GM19043 (cell line): Measurements from ENCODE around the gene PPDPF.

Source experiments
- ATAC-seq: cut with Tn5 transposase; IDR thresholded peaks from one replicate; pipeline ENCODE4 v1.9.1; 2021; ENCODE audit warnings: low read depth; ENCODE audit not compliant: unreplicated experiment

The PPDPF gene

DNA sequence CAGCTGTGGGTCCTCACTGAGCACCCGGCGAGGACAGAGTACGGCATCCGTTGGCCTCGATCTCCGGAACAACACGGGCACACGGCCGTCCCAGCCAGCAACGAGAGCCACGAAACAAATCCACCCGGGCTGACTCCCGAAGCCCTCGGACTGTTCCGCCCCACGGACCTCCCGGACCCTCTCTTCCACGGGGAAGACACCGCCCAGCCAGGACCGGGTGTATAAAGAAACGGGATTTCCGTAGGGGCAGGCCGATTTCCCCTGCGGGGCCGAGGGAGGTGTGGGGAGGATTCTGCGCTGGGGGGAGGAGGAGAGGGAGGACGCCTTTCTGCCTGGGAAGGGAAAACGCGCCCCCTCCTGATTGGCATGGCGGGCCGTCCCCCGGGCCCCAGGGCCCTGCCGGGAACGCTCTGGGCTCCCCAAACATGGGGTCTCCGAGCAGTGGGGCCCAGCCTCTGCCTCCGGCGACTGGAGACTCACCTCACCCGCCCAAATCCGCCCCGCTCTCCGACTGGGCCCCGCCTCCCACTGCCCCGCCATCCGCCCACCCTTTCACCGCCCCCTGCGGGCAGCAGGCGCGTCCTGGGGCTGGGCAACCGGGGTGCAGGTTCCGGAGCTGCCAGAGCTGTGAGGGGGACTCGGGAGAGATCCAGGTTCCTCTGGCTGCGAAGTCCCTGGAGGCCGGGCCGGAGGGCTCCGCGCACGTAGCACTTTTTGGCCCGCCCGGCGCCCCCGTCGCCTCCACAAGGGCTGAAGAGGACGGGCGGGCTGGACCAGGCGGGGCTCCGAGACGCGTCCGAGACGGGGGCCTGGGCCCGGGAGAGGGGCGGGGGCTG, 679 bp upstream of the PPDPF start:
- ATAC-seq = peak; percentile 31

DNA sequence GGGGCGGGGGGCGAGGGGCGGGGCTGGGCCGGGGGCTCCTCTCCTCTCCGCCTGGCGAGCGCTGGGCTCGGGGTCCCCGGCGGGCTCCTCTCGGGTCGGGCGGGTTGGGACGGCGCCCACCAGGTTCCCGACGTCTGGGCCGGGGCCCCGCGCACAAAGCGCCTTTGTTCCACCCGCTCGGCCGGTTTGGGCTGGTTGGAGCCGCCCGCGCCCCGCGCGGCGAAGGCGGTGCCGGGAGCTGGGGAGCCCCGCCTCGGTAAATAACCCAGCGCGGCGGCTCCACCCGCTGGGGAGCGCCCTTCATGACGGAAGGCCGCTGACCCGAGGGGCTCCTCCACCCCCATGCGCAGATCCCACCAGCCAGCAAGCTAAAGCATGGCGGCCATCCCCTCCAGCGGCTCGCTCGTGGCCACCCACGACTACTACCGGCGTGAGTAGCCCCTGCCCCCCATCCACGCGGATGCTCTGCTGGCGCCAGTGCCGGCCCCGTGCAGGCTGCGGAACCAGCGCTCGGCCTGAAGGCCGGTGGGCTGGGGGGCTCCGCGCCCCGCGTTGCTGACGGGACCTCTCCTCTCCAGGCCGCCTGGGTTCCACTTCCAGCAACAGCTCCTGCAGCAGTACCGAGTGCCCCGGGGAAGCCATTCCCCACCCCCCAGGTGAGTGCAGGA, 503 bp downstream of the PPDPF start:
- ATAC-seq = peak; percentile 40

DNA sequence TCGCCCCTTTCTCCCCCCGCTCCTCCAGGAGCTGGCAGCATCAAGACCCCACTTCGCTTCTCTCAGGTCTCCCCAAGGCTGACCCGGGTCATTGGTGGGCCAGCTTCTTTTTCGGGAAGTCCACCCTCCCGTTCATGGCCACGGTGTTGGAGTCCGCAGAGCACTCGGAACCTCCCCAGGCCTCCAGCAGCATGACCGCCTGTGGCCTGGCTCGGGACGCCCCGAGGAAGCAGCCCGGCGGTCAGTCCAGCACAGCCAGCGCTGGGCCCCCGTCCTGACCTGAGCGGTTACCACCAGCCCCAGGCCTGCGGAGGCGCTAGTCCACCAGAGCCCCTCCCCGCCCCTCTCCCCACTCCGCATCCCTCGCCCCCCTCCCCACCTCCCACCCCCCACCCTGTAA, 1.0 kb downstream of the PPDPF start:
- ATAC-seq = no peak

DNA sequence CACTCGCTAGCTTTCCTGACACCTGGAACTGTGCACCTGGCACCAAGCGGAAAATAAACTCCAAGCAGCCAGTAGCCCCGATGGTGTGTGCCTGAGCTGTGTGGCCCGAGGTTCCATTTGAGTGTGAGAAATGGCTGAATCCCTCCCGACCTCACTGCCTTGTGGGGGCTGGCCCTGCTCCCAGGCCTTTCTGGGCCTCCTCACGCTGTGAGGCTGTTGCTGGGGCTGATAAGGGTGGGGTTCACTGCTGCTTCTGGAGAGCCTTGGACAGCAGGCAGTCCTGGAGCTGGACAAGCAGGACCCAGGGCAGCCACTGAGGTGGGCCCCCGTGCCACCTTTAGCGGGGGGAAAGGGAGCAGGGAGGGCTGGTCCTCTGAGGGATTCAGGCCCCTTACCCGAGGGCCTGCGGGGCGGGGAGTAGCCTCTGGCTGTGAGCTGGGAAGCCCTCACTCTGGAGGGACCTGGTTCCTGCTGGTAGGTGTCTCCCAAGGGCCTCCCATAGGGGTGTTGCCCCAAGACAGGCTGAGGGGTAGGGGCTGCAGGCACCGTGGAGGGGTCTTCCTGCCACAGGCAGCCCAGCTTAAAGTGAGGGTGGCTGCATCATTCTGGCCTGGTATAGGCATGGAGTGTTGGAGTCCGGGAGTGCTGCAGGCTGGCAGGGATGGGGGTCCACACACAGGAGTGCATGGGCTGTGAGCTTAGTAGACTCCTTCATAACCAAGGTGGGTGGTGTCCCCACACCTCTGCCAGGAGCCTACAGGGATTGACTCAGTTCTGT, 1.7 kb downstream of the PPDPF start:
- no peak for ATAC-seq

DNA sequence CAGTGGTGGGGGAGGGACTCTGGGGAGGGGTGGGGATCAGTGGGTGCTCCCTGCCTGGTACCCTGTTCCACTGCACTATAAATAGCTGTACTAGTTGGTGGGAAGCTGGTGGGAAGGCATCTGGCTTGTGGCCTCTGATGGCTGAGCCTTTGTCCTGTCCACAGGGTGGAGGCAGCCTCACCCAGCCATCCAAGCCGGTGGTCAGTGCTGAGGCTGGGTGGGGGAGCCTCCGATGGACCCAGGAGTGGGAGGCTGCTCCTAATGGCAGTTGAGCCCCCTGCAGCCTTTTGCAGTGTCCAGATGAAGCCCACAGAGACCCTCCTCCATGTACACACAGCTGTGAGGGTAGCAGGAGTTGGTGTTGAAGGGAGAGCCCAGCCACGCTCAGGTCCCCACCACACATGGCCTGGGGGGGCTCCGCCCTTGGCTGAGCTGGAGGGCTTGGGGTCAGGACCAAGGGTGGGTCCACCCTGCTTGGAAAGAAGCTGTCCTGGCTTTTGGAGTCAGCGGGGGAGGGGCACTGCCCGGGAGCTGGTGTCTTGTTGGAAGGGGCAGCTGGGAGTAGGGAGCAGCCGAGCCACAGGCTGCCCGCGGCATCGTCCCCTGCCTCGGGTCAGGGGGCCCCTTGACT, 2.5 kb downstream of the PPDPF start:
- no peak for ATAC-seq

DNA sequence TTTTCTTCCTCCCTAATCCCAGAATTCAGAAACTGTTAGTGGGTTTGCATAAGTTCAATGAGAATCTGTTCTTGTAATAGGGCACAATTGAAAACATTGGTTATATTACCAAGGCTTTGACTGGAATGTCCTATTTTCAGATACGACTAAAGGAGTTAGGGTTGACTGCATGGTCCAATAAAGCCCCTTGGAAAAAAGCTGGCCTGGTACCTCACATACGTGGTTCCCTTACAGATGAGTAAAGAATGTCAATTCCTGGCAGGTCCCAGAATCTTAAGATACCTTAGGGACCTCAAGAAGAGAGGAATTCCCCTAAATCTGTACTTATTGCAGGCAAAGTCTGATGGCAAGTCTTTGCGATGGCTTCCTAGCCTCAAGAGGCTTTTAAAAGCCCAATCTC, 4.6 kb downstream of the PPDPF start:
- ATAC-seq = no peak

DNA sequence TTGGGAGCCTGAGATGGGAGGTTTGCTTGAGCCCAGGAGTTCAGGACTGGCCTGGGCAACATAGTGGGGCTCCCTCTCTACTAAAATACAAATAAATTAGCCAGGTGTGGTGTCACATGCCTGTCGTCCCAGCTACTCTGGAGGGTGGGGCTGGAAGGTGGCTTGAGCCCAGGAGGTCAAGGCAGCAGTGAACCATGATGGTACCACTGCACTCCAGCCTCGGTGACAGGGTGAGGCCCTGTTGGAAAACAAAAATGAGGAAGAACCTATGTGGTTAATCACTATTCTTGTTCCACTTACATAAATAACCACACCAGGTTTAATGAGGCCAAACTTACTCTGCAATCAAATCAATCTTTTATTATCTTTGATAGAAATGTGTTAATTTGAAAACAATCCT, 5.4 kb downstream of the PPDPF start:
- no peak for ATAC-seq

DNA sequence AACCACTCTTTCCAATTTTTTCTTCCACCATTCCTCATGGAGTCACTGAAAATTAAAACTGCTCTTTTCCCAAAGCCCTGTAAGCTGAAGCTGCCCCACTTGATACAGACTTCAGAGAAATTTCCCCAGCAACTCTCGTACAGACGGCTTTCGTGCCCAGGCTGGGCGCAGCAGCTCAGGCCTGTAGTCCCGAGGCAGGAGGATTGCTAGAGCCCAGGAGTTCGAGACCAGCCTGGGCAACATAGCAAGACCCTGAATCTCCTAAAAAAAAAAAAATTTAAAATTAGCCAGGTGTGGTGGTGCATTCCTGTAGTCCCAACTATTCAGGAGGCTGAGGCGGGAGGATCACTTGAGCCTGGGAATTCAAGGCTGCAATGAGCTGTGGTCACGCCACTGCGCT, 6.6 kb downstream of the PPDPF start:
- no peak for ATAC-seq

DNA sequence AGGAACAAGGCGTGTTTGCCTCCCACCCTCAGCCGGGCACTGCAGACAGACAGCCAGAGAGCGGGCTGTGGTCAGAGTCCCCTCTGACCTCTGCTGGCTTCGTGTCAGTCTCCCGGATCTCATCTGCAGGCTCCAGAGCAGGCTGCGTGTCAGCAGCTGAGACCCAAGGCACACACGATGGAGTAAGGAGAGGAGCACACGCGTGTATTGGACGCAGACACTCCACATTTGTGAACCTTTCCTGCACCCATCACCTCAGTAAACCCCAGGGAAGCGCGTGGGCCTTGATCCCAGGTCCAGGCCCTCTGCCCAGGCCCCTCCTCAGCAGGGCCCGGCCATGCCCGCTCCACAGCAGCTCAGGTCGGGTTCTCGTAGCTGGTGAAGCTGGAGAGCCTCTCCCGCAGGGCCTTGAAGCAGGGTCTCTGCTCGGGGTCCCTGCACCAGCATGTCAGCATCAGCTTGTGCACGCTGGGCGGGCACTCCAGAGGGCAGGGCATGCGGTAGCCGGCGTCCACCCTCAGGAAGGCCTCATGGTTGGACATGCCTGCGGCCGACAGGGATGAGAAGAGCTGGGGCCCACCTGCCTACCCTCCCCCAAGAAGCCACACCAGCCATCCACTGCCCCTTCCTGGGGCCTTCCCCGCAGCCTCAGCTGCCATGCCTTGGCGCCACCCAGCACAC, 8.8 kb downstream of the PPDPF start:
- ATAC-seq = no peak

DNA sequence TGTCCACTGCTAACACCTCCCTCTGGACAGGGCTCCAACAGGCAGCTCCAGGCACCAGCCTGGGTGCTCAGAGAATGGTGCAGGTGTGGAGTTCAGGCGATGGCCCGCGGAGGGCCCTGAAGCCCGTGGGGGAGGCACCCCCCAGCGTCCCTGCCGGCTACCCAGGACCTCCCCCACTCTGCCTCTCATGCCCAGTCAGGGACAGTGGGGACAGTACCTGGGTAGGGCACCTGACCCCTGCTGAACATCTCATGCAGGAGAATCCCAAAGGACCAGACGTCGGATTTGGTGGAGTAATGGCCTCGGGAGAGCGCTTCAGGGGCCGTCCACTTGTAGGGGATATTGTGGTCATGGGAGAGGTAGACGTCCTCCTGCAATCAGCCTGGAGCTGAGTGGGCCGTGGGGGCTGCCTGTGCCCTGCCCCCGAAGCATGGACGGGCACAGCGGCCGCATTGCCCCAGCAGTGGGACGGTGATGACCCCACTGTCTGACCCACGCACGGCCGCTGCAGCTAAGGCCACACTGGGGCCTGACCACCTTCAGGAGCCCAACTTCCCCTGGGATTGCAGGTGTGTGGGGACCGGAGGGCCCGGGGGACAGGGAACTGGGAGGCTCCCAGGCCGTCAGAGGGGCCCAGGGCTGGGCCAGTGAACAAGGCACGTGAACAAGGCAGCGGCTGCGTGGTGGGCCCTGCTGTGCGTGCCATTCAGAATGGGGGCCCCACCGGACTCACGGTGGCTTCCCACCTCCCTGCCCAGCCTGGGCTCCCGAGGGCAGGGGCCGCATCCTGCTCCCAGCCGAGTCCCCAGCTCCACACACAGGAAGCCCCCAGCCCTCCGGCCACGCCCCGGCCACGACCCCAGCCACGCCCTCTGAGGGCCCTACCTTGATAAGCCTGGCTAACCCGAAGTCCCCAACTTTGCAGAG, 9.6 kb downstream of the PPDPF start:
- ATAC-seq = no peak

DNA sequence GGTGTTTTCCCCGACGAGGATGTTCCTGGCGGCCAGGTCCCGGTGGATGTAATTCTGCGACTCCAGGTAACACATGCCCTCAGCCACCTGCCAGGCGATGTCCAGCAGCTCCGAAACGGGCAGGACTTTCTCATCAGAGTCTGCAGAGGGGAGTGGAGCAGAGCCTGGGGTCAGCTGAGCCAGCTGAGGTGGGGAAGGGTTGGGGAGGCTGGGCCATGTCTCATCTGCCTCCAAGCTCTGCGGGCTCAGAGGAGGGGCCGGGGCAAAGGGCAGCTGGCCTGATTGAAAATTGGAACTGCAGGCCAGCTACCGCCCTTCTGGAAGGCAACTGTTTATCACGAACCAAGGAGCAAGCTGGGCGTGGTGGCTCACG, 10.2 kb downstream of the PPDPF start:
- no peak for ATAC-seq

DNA sequence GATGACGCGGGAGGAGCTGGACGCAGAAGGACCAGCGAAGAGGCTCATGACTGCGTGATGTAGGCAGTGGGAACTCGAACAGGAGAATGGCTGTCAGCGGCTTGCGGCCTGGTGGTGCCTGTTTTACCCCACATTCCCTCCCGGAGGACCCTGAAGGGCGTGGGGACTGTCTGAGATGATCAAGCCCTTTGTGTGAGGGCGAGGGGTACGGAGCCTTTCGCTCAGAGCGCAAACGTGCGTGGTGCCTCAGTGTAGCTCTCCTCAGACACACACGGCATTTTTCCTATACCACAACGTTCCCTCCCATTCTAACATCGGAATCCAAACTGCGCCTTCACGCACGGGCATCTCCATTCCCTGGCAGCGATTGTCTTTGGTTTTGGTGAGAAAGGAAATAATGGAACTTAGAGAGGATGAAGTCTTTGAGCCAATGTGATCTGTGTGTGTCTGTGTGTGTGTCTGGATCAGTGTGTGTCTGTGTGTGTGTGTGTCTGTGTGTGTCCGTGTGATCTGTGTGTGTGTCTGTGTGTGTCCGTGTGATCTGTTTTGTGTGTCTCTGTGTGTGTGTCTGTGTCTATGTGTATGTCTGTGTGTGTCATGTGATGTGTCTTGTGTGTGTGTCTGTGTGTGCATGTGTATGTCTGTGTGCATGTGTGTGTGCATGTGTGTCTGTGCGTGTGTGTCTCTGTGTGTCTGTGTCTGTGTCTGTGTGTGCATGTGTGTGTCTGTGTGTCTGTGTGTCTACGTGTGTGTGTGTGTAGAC, 11.3 kb downstream of the PPDPF start:
- no peak for ATAC-seq

DNA sequence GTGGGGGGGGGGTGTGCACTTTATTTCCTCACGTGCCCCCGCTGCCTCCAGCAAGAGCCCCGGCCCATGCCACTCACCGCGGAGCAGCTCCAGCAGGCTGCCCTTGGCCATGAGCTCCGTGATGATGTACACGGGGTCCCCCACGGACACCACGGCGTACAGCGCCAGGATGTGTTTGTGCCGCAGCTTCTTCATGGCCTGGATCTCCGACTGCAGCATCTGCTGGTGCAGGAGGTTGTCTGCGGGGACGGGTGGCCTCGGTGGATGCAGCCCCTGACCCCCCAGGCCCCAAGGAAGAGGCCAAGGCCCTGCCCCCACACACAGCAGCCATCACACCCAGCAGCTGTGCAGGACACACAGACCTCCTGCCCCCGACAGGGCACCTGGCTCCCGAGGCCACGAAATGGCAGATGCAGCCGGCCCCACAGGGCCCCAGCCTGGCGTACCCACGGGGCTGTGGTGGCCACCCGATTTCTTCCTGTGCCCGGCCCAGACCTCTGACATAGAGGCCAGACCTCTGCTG, 11.9 kb downstream of the PPDPF start:
- no peak for ATAC-seq

DNA sequence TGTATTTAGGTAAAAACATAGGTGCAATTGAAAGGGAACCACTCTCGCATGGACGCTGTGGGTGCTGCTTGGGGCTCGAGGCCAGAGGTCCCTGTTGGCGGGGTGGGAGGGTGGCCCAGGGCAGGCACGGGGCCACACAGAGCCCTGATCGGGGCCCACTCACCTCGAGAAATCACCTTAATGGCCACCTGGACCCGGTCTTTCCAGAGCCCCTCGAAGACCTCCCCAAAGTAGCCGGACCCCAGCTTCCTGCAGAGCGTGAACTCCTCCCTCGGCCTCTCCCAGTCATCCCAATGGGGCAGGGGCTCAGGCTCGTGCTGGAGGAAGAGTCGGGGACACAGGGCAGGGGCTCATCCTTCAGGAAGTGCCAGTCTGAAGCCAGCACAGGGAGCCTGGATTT, 12.8 kb downstream of the PPDPF start:
- no peak for ATAC-seq

DNA sequence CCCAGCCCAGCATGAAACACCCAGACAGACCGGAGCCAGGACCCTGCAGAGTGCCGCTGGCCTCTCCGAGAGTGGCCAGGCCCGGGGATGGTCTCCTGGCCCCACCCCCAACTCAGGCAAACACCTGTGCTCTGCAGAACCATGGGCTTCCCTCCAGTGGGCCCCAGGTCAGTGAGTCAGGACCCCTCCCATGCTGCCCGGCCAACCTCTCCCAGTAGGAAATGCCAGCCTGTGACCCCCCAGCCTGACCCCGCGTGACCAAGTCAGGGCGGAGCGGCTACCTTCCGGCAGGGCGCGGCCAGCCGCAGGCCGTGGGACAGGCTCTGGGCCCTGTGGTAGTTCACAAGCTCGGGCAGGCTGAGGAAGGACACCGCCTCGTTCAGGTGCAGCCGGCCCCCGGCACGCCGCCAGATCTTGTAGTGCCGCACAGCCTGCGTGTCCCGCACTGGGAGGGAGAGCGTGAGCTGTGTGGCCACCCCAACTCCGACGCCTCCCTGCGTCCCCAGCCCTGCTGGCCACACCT, 13.4 kb downstream of the PPDPF start:
- no peak for ATAC-seq

DNA sequence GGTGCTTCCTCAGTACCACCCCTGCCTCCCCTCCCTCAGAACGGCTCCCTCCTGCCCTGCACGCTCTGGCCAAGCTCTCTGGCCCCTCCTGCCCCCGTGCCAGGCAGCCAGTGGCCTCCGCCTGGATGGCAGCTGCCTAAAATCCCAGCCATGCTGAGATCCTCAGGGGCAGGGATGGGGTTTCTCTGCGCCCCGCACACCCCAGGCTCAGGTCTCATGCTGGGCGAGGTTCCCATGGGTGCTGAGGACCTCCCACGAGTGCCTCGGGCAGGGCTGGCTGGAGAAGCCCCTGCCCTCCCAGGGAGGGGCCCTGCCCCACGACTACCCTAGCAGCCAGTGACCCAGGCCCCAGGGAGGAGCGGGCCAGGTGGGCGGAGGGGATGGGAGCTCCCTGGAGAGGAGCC, 13.9 kb downstream of the PPDPF start:
- no peak for ATAC-seq

DNA sequence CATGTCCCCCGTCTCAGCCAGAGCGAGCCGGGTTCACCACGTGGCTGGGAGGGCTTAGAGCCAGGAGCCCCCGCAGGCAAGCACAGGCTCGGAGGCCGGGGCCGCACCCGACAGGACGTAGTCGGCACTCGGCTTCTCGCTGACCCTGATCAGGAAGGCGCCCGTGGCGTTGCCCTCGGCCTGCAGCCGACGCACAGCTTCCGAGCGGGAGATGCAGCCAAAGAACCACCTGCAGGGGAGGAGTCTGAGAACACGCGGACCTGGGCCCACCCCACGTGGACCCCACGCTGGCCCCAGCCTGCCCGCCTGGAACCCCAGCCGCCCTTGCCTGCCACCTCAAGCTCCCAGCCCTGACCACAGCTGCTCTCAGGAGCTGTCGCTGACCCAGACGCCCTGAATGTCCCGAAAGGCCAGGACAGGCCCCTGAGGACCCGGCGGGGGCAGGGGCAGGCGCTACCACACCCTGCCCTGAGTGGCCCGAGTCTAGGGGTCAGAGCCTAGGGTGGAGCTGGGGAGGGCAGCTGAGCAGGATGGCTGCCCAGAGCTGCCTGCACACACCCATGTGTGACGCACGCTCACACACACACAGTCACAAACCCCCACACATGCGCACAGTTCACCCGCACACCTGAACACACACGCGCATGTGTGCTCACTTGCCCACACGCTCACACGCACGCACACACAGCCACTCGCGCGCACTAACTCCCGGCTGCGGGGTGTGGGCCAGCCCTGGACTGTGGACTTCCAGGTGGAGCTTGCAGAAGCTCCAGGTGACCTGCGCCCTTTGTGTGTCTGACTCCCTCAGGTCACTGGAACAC, 14.5 kb downstream of the PPDPF start:
- no peak for ATAC-seq
